C4-2B (cell line): ENCODE measurements around the gene CASKIN1.
A peak's percentile ranks its signal among the peaks of the same experiment; 100 is the strongest.
"Not testable (repeated sequence)": the region's sequence is repeated elsewhere in the genome, so short reads cannot be mapped to it uniquely, and the experiment has no call there.

ENCODE experiments used
- H3K27ac ChIP-seq: fragments of 450-650 bp; 2 replicates; pipeline ENCODE4 v1.5.1; 2017
- CTCF ChIP-seq: fragments of 450-650 bp; conservative IDR thresholded peaks from 2 replicates; pipeline ENCODE4 v1.5.1; 2017; ENCODE audit warnings: mild to moderate bottlenecking
- ZFX ChIP-seq: fragments of 450-650 bp; IDR thresholded peaks from 2 replicates; pipeline ENCODE4 v1.6.1; 2017

The CASKIN1 gene

GRCh38 chr16:2206780-2207433 is 10.5 kb upstream of the CASKIN1 start:
- H3K27ac ChIP-seq = peak overlapping the region; percentile 92
- TF ChIP-seq CTCF (no peak), ZFX (no peak)

- peak overlapping the region; percentile 92 for H3K27ac ChIP-seq
- TF ChIP-seq CTCF (no peak), ZFX (no peak)
Observed at GRCh38 chr16:2206420-2206779, 10.0 kb upstream of the CASKIN1 start.

GRCh38 chr16:2205967-2206313 is 9.5 kb upstream of the CASKIN1 start:
- peak overlapping the region; percentile 92 for H3K27ac ChIP-seq
- TF ChIP-seq CTCF = no peak; the same call in 1 of the 2 replicates
- no peak for TF ChIP-seq ZFX

GRCh38 chr16:2205104-2205966 is 8.9 kb upstream of the CASKIN1 start, which contains the start of gene MLST8:
Gene MLST8, plus strand, starts transcription at chr16:2205454. Its CDS starts 632 bp downstream, at chr16:2206086.
- H3K27ac ChIP-seq = peak within 1 kb of the TSS; percentile 92
- TF ChIP-seq CTCF (no peak; the same call in 1 of the 2 replicates), ZFX (peak; percentile 94)

- H3K27ac ChIP-seq = peak overlapping the region; percentile 92
- TF ChIP-seq ZFX = no peak
- no peak for TF ChIP-seq CTCF
Observed at GRCh38 chr16:2204416-2205103, 8.2 kb upstream of the CASKIN1 start.

- not testable (repeated sequence) for H3K27ac ChIP-seq
Observed at GRCh38 chr16:2203119-2203688, 6.8 kb upstream of the CASKIN1 start.

GRCh38 chr16:2200313-2200712 is 3.9 kb upstream of the CASKIN1 start:
- H3K27ac ChIP-seq = no peak overlapping the region
- TF ChIP-seq CTCF (no peak), ZFX (no peak)
